SK-N-SH (cell line): Measurements from ENCODE around the gene TCEA2.

Experiments used
- NFIC ChIP-seq: IDR thresholded peaks from 2 replicates; pipeline ENCODE4 v1.4.0; 2012; ENCODE audit warnings: borderline replicate concordance
- TF ChIP-seq, protein P1 (sequence below): fragments of 200-600 bp; sonication (generic); IDR thresholded peaks from 2 replicates; pipeline ENCODE4 v1.6.1; 2017; ENCODE audit warnings: antibody characterized with exemption, mild to moderate bottlenecking, moderate library complexity
- TF ChIP-seq, protein P2 (sequence below): IDR thresholded peaks from 2 replicates; pipeline ENCODE4 v1.4.0; 2012; ENCODE audit warnings: low read depth
- TF ChIP-seq, protein P3 (sequence below): IDR thresholded peaks from 2 replicates; pipeline ENCODE4 v1.4.0; 2012; ENCODE audit warnings: low read depth, borderline replicate concordance

DNA sequence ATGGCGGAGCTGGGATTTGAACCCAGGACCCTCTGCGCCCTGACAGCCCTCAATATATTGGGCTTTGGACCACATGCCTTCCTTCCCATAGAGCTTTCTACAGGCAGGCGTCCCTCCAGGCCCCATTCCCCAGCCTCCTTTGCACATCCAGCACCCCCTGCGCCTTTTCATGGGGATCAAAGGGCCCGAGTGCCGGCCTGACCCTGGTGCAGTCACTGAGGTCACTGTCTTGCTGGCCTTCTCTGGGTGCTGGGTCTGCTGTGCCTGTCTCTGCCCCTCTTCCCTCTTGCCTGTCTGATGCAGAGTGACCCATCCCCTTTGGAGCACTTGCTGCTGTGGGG, 18.6 kb downstream of the TCEA2 start:
- TF ChIP-seq, protein P1, sequence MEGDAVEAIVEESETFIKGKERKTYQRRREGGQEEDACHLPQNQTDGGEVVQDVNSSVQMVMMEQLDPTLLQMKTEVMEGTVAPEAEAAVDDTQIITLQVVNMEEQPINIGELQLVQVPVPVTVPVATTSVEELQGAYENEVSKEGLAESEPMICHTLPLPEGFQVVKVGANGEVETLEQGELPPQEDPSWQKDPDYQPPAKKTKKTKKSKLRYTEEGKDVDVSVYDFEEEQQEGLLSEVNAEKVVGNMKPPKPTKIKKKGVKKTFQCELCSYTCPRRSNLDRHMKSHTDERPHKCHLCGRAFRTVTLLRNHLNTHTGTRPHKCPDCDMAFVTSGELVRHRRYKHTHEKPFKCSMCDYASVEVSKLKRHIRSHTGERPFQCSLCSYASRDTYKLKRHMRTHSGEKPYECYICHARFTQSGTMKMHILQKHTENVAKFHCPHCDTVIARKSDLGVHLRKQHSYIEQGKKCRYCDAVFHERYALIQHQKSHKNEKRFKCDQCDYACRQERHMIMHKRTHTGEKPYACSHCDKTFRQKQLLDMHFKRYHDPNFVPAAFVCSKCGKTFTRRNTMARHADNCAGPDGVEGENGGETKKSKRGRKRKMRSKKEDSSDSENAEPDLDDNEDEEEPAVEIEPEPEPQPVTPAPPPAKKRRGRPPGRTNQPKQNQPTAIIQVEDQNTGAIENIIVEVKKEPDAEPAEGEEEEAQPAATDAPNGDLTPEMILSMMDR, result no peak
- no peak for TF ChIP-seq NFIC
- TF ChIP-seq, protein P2, sequence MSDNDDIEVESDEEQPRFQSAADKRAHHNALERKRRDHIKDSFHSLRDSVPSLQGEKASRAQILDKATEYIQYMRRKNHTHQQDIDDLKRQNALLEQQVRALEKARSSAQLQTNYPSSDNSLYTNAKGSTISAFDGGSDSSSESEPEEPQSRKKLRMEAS, result no peak
- TF ChIP-seq, protein P3, sequence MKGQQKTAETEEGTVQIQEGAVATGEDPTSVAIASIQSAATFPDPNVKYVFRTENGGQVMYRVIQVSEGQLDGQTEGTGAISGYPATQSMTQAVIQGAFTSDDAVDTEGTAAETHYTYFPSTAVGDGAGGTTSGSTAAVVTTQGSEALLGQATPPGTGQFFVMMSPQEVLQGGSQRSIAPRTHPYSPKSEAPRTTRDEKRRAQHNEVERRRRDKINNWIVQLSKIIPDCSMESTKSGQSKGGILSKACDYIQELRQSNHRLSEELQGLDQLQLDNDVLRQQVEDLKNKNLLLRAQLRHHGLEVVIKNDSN, result no peak
